GM12874 (cell line): ENCODE results near the gene CFAP73.

ENCODE experiments used
- CTCF ChIP-seq: IDR thresholded peaks from 2 replicates; pipeline ENCODE4 v1.5.1; 2011; ENCODE audit warnings: low read depth, mild to moderate bottlenecking, control low read depth, low read length, moderate library complexity; ENCODE audit not compliant: insufficient read depth

Gene CFAP73

GRCh38 chr12:113201187-113202177, 52.0 kb downstream of the CFAP73 start:
- TF ChIP-seq CTCF: no peak

GRCh38 chr12:113202300-113203075, 53.0 kb downstream of the CFAP73 start:
- TF ChIP-seq CTCF: no peak

GRCh38 chr12:113203852-113204760, 54.6 kb downstream of the CFAP73 start:
- TF ChIP-seq CTCF: no peak

- no peak for TF ChIP-seq CTCF
Measured at GRCh38 chr12:113204804-113205203, 55.3 kb downstream of the CFAP73 start.

GRCh38 chr12:113207613-113208040, 58.1 kb downstream of the CFAP73 start:
- TF ChIP-seq CTCF: no peak

- no peak for TF ChIP-seq CTCF
Measured at GRCh38 chr12:113208041-113208934, 58.8 kb downstream of the CFAP73 start.
